8988T (cell line): ENCODE measurements around the gene SLC12A4.
A peak's percentile ranks its signal among the peaks of the same experiment; 100 is the strongest.

Source experiments
- DNase-seq: peaks from one replicate; pipeline ENCODE4 v3.0.0; 2011

SLC12A4 gene

GRCh38 chr16:67962135-67962534 lies 6.3 kb downstream of the SLC12A4 start:
- no peak for DNase-seq

GRCh38 chr16:67961551-67961957 lies 6.9 kb downstream of the SLC12A4 start:
- no peak for DNase-seq

GRCh38 chr16:67959536-67960329 lies 8.7 kb downstream of the SLC12A4 start:
- no peak for DNase-seq

- DNase-seq, result no peak
Observed at GRCh38 chr16:67957622-67958021, 10.8 kb downstream of the SLC12A4 start.

GRCh38 chr16:67954421-67955196 lies 13.8 kb downstream of the SLC12A4 start:
- DNase-seq, result no peak

GRCh38 chr16:67953641-67954375 lies 14.6 kb downstream of the SLC12A4 start:
- no peak for DNase-seq

GRCh38 chr16:67951485-67951884 lies 17.0 kb downstream of the SLC12A4 start:
- no peak for DNase-seq

GRCh38 chr16:67950335-67950843 lies 18.0 kb downstream of the SLC12A4 start:
- no peak for DNase-seq

- DNase-seq, result no peak
Observed at GRCh38 chr16:67949645-67950044, 18.8 kb downstream of the SLC12A4 start.

GRCh38 chr16:67948015-67948414 lies 20.4 kb downstream of the SLC12A4 start:
- DNase-seq, result no peak

- DNase-seq, result no peak
Observed at GRCh38 chr16:67946966-67947558, 21.4 kb downstream of the SLC12A4 start.

- DNase-seq, result no peak
Observed at GRCh38 chr16:67946128-67946569, 22.3 kb downstream of the SLC12A4 start.

GRCh38 chr16:67945392-67945933 lies 23.0 kb downstream of the SLC12A4 start:
- DNase-seq, result no peak

- DNase-seq, result no peak
Observed at GRCh38 chr16:67944690-67945391, 23.6 kb downstream of the SLC12A4 start.

- DNase-seq, result no peak
Observed at GRCh38 chr16:67943619-67944504, 24.6 kb downstream of the SLC12A4 start, which contains the start of gene LCAT. Gene LCAT (minus strand): TSS chr16:67944120. CDS start chr16:67944101, 19 bp downstream.

GRCh38 chr16:67943256-67943618 lies 25.2 kb downstream of the SLC12A4 start:
- no peak for DNase-seq

- DNase-seq, result no peak
Observed at GRCh38 chr16:67942510-67943255, 25.8 kb downstream of the SLC12A4 start.

- peak; percentile 79 for DNase-seq
Observed at GRCh38 chr16:67942200-67942509, 26.3 kb downstream of the SLC12A4 start.

- no peak for DNase-seq
Observed at GRCh38 chr16:67941469-67942199, 26.8 kb downstream of the SLC12A4 start.
